HL-60 (cell line): ENCODE results near the gene EIF4G3.

Experiments used
- CTCF ChIP-seq: IDR thresholded peaks from one replicate; pipeline ENCODE4 v1.5.1; 2011; ENCODE audit warnings: low read length, control low read depth, inconsistent platforms; ENCODE audit not compliant: insufficient read depth
- REST ChIP-seq: IDR thresholded peaks from 2 replicates; pipeline ENCODE4 v1.6.1; 2012; ENCODE audit warnings: low read depth; ENCODE audit not compliant: insufficient replicate concordance

- TF ChIP-seq CTCF (no peak), REST (no peak)
These were observed 70.9 kb downstream of the EIF4G3 start for GRCh38 chr1:21105807-21106206.
